GM23248 (cell line): ENCODE data around the gene HSFX1. TPM values are rescaled to one million over a fixed set of nuclear protein-coding genes. Genes with fewer than 3 reads are reported as not detected.

Experiments
- DNase-seq: peaks from one replicate; pipeline ENCODE4 v3.0.0-alpha.2; 2015
- H2AFZ ChIP-seq: fragments of 200-600 bp; sonication (generic); 2 replicates; pipeline ENCODE4 v1.6.1; 2016; ENCODE audit warnings: antibody characterized with exemption
- H3F3A ChIP-seq: fragments of 200-600 bp; sonication (generic); 2 replicates; pipeline ENCODE4 v1.6.1; 2016; ENCODE audit warnings: mild to moderate bottlenecking, antibody characterized with exemption, mixed run types; ENCODE audit not compliant: insufficient read depth
- H3K27ac ChIP-seq: fragments of 200-600 bp; sonication (generic); 2 replicates; pipeline ENCODE4 v1.5.1; 2016; ENCODE audit warnings: mild to moderate bottlenecking
- H3K27me3 ChIP-seq: fragments of 200-600 bp; sonication (generic); replicated peaks from 2 replicates; pipeline ENCODE4 v1.6.1; 2016; ENCODE audit warnings: mild to moderate bottlenecking; ENCODE audit not compliant: insufficient read depth
- H3K36me3 ChIP-seq: fragments of 200-600 bp; sonication (generic); 2 replicates; pipeline ENCODE4 v1.6.1; 2016; ENCODE audit warnings: low read depth, mild to moderate bottlenecking
- H3K4me1 ChIP-seq: fragments of 200-600 bp; sonication (generic); 2 replicates; pipeline ENCODE4 v1.6.1; 2016; ENCODE audit warnings: mild to moderate bottlenecking; ENCODE audit not compliant: insufficient read depth
- H3K4me2 ChIP-seq: fragments of 200-600 bp; sonication (generic); one replicate; pipeline ENCODE4 v1.6.1; 2016; ENCODE audit warnings: mild to moderate bottlenecking; ENCODE audit not compliant: unreplicated experiment
- H3K4me3 ChIP-seq: fragments of 200-600 bp; sonication (generic); 2 replicates; pipeline ENCODE4 v1.5.1; 2016; ENCODE audit warnings: mild to moderate bottlenecking
- H3K79me2 ChIP-seq: fragments of 200-600 bp; sonication (generic); 2 replicates; pipeline ENCODE4 v1.6.1; 2016; ENCODE audit warnings: mild to moderate bottlenecking; ENCODE audit not compliant: insufficient read depth
- H3K9ac ChIP-seq: fragments of 200-600 bp; sonication (generic); 2 replicates; pipeline ENCODE4 v1.6.1; 2016; ENCODE audit warnings: mild to moderate bottlenecking
- H3K9me2 ChIP-seq: fragments of 200-600 bp; sonication (generic); 2 replicates; pipeline ENCODE4 v1.6.1; 2016; ENCODE audit warnings: mixed run types, mild to moderate bottlenecking, moderate library complexity; ENCODE audit not compliant: insufficient read depth
- H3K9me3 ChIP-seq: fragments of 200-600 bp; sonication (generic); one replicate; pipeline ENCODE4 v1.6.1; 2017; ENCODE audit warnings: low read depth
- H4K20me1 ChIP-seq: fragments of 200-600 bp; sonication (generic); 2 replicates; pipeline ENCODE4 v1.6.0; 2016; ENCODE audit not compliant: insufficient read depth
- EZH2 ChIP-seq: fragments of 200-600 bp; sonication (generic); IDR thresholded peaks from 2 replicates; pipeline ENCODE4 v1.6.1; 2018; ENCODE audit warnings: antibody characterized with exemption, mild to moderate bottlenecking; ENCODE audit not compliant: insufficient read depth, poor library complexity, severe bottlenecking
- EZH2phosphoT487 ChIP-seq: fragments of 200-600 bp; sonication (generic); IDR thresholded peaks from 2 replicates; pipeline ENCODE4 v1.6.1; 2018; ENCODE audit warnings: antibody characterized with exemption, moderate library complexity, mild to moderate bottlenecking, low read depth; ENCODE audit not compliant: insufficient read depth
- WGBS, 2 experiments: methylation state at CpG; one replicate each; pipeline ENCODE4 v1.1.6; 2015 to 2017; ENCODE audit warnings: low lambda C conversion rate in 2 of 2, low coverage in 1 of 2; ENCODE audit errors: missing lambda C conversion rate in 2 of 2; 5-methylcytosine and 5-hydroxymethylcytosine counted together
- in situ Hi-C: fragments of 300-500 bp; cut with MboI; formaldehyde crosslinking; loops from 2 replicates; pipeline ENCODE4 v1.15.0; 2020
- polyA plus RNA-seq: library from polyadenylated mRNA; unstranded; fragments of >200 nt; fragmentation: Nextera tagmentation; extraction: Ambion mirVana; gene quantifications from 2 replicates; pipeline ENCODE4 v1.2.1, GENCODE V29; 2016
- total RNA-seq: library from RNA; depleted of rRNA; stranded (reverse); fragments of >200 nt; shearing (Covaris generic); gene quantifications from 2 replicates; pipeline ENCODE4 v1.2.3, GENCODE V29; 2014

HSFX1 gene
- total and polyA plus RNA-seq, 2 experiments from 2014 or later: 0.65 TPM; not detected in 1

- H3F3A ChIP-seq: no peaks in the 10 kb centered on the region
- no peaks in the 10 kb centered on the region for H3K79me2 ChIP-seq
- H3K9me3 ChIP-seq: no peaks in the 10 kb centered on the region
- no peak for DNase-seq
- in situ Hi-C loops: no loop called here
- H3K27ac ChIP-seq: no peak overlapping the region
- H3K9ac ChIP-seq: no peak overlapping the region
- H3K9me2 ChIP-seq: no peaks in the 10 kb centered on the region
- TF ChIP-seq EZH2 (no peak), EZH2phosphoT487 (no peak)
- no peak overlapping the region for H3K4me3 ChIP-seq
- no peak overlapping the region for H3K4me2 ChIP-seq
- no peaks in the 10 kb centered on the region for H4K20me1 ChIP-seq
- H3K36me3 ChIP-seq: no peaks in the 10 kb centered on the region
- H3K27me3 ChIP-seq: no peaks in the 10 kb centered on the region
- 59 to 62% methylated on average over 6 of the region's 6 CpGs for WGBS, 2 experiments
- no peaks in the 10 kb centered on the region for H3K4me1 ChIP-seq
- H2AFZ ChIP-seq: no peak overlapping the region
Observed at GRCh38 chrX:149799095-149799714, 25.3 kb downstream of the HSFX1 start.

GRCh38 chrX:149799938-149800337 lies 26.1 kb downstream of the HSFX1 start:
- Histone ChIP-seq H4K20me1 (no peaks in the 10 kb centered on the region), H3K4me3 (no peak overlapping the region), H3F3A (no peaks in the 10 kb centered on the region), H3K79me2 (no peaks in the 10 kb centered on the region), H3K9ac (no peak overlapping the region), H3K36me3 (no peaks in the 10 kb centered on the region), H3K9me2 (no peaks in the 10 kb centered on the region), H2AFZ (no peak overlapping the region), H3K4me1 (no peaks in the 10 kb centered on the region), H3K9me3 (no peaks in the 10 kb centered on the region), H3K27ac (no peak overlapping the region), H3K4me2 (no peak overlapping the region), H3K27me3 (no peaks in the 10 kb centered on the region)
- no peak for TF ChIP-seq EZH2
- TF ChIP-seq EZH2phosphoT487: no peak
- 18 to 26% methylated on average over 3 of the region's 3 CpGs for WGBS, 2 experiments
- in situ Hi-C loops: no loop called here
- DNase-seq: no peak

GRCh38 chrX:149803458-149804062 lies 29.7 kb downstream of the HSFX1 start:
- TF ChIP-seq EZH2phosphoT487 (no peak), EZH2 (no peak)
- no peaks in the 10 kb centered on the region for H3K27me3 ChIP-seq
- H3K9me2 ChIP-seq: no peaks in the 10 kb centered on the region
- no peaks in the 10 kb centered on the region for H3F3A ChIP-seq
- no peak for DNase-seq
- H3K9ac ChIP-seq: no peak overlapping the region
- H3K79me2 ChIP-seq: no peaks in the 10 kb centered on the region
- H3K9me3 ChIP-seq: no peaks in the 10 kb centered on the region
- no peak overlapping the region for H3K4me2 ChIP-seq
- 40 to 56% methylated on average over 5 to 10 of the region's 10 CpGs for WGBS, 2 experiments
- in situ Hi-C loops: no loop called here
- H3K27ac ChIP-seq: no peak overlapping the region
- H3K36me3 ChIP-seq: no peaks in the 10 kb centered on the region
- H3K4me3 ChIP-seq: no peak overlapping the region
- no peaks in the 10 kb centered on the region for H3K4me1 ChIP-seq
- H2AFZ ChIP-seq: no peak overlapping the region
- no peaks in the 10 kb centered on the region for H4K20me1 ChIP-seq

GRCh38 chrX:149804102-149804501 lies 30.2 kb downstream of the HSFX1 start:
- no peak overlapping the region for H3K9ac ChIP-seq
- no peak for TF ChIP-seq EZH2phosphoT487
- TF ChIP-seq EZH2: no peak
- no peak overlapping the region for H3K27ac ChIP-seq
- no peak overlapping the region for H3K4me2 ChIP-seq
- 39 to 43% methylated on average over 6 of the region's 6 CpGs for WGBS, 2 experiments
- H4K20me1 ChIP-seq: no peaks in the 10 kb centered on the region
- no peak overlapping the region for H3K4me3 ChIP-seq
- H3K27me3 ChIP-seq: no peaks in the 10 kb centered on the region
- H3K4me1 ChIP-seq: no peaks in the 10 kb centered on the region
- H3K79me2 ChIP-seq: no peaks in the 10 kb centered on the region
- H3F3A ChIP-seq: no peaks in the 10 kb centered on the region
- no peaks in the 10 kb centered on the region for H3K9me3 ChIP-seq
- H3K36me3 ChIP-seq: no peaks in the 10 kb centered on the region
- no peak for DNase-seq
- in situ Hi-C loops: no loop called here
- H2AFZ ChIP-seq: no peak overlapping the region
- H3K9me2 ChIP-seq: no peaks in the 10 kb centered on the region
